GM18519 (cell line): ENCODE results near the gene LZTFL1.
A peak's percentile ranks its signal among the peaks of the same experiment; 100 is the strongest.

Source experiments
- ATAC-seq: cut with Tn5 transposase; IDR thresholded peaks from one replicate; pipeline ENCODE4 v1.9.1; 2021; ENCODE audit warnings: mild to moderate bottlenecking, moderate library complexity; ENCODE audit not compliant: unreplicated experiment, low FRiP score

LZTFL1 gene, protein sequence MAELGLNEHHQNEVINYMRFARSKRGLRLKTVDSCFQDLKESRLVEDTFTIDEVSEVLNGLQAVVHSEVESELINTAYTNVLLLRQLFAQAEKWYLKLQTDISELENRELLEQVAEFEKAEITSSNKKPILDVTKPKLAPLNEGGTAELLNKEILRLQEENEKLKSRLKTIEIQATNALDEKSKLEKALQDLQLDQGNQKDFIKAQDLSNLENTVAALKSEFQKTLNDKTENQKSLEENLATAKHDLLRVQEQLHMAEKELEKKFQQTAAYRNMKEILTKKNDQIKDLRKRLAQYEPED

DNA sequence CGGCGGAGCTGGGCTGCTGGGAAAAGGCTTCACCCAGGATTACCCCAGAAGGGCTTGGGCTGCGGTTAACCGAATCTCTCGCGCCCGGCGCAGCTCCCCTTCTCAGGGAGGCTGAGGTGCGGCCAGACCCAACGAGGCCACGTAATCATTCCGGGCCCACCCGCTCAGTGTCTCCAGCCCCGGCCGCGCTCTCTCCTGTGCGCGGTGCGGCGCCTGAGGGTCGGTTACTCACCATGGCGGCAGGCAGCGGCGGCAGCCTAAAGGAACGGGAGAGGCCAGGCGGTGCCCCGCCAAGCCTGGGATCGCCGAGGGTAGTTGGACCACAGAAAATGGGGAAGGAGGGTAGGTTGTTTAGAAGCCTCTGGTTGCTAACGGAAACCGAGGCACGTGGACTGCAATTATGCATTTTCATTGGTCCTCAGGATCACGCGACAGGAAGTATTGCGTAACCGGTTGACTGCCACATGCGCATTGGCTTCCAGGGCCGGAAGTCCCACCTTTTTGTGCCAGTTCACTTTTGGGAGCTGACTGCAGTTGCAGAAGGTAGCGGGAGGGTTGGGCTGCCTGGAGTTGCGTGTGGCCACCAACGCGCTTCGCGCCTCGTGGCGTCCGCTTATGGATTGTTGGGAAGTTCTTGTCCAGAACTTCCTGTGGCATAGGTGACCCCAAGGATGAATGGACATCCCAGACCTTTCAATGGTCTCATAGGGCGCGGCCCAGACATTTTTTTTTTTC is at the start of gene LZTFL1:
Gene LZTFL1 (minus strand): TSS at position 363 of the 735 bp plus-strand sequence. CDS start 128 bp downstream, at position 235.
- ATAC-seq = peak; percentile 80

DNA sequence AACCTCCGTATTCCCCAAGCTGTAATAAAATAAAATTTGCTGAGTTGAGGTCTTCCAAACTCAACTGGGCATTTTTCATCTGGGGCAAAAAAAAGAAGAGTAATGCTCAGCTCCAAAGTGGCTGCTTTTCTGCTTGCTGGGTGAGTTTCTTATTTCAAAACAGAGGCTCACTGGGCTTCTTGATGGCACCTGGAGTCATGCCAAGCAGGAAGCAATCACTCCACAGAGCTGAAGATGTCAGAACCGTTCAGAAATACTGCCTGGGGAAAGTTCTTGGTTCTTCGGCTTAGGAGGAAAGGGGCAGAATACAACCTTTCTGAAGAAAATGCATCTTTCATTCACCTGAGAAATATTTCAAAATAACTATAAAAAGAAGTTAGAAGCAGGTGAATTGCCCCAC is 48.5 kb upstream of the LZTFL1 start:
- ATAC-seq = no peak

DNA sequence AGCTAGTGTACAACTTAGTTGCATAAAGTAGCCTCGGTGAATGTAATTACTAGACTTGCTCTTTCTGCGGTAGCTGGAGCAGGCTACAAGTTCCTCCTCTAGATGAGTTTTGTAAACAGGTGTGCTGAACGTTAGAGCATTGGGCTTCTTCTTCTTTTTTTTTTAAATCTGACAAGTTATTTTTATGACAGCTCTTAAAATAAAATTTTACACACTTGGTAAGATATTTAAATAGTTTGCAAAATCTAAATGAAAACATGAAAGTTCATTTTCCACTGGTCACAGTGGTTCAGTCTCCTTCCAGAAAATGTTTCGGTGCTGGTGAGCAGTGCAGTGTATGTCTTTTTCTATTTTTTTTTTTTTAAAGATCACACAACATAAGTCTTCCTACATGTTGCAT is 47.4 kb upstream of the LZTFL1 start:
- ATAC-seq = no peak

DNA sequence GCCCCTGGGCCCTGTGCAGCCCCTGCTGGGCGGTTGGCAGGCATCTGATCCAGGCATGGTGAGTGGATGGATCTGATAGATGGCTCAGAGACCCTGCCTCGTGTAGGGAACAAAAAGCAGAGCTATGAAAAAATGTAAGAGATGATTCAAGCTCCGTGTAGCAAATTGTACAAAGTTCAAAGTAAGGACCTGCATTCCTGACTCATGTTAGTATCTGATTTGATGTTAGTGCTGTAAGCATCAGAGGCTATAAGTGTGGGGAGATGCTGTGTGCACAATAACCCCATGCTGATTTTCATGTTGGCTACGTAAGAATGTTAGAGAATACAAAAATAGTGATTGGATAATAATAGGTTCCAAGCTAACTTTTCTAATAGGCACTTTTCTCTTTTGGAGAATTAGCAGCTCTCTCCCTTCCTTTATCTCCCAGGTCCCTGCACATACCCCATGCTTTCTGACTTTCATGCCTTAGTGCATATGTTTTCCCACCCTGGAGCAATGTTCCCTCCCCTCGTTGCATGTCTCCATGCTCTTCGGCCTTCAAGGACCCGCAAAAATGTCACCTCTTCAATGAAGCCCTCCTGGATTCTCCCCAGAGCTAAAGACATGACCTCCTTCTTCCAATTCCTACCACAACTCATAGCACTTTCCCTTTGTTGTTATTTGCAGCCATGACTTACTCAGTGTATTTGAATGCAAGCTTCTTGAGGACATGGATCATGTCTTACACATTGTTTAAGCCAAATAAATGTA is 46.0 kb upstream of the LZTFL1 start:
- ATAC-seq = no peak

DNA sequence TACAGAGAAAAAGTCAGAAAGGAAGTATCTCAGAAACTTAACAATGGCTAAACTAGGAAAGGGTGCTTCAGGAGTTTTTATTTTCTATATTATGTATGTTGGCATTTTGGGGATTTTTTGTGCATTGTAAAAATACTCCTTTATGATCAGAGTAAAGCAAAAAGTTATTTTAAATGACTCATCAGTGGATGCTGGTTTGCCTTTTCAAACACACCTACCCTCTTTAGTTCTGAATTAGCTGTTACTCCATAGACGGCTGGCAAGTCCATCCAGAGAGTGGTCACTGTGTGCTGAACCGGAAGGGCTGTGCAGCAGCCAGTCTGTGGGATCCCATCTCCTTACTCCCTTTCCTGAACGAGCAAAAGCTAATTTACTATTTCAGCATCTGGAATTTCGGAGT is 45.4 kb upstream of the LZTFL1 start:
- ATAC-seq = no peak

DNA sequence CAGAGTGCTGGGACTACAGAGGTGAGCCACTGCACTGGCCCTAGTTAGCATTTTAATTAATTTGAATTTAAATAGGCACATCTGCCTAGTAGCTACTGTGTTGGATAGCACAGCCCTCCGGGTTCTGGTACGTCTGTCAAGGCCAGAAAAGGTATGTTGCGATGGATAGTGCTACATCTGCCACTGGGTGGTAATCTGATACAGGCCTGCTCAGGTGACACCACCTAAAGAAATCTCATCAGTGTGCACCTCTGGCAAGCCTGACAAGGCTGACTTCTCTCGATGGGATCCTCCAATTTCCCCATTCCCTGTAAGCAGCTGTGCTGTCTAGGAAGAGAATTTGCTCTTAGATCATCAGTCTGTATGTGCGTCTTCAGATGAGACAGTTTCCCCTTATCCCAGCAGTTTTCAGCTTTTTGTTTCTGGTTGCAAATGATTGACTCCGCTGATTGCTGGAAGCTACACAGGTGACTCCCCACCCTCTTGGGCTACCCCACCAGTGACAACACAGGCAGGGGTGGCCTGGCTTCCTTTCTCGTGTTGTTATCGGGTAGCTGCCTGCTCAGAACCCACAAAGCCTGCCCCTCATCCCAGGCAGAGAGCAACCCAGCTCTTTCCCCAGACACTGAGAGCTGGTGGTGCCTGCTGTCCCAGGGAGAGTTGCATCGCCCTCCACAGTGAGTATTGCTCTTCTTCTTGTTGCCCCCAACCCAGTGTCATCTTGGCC is 44.2 kb upstream of the LZTFL1 start, which contains the start of gene CCR9:
Gene CCR9 (plus strand): TSS at position 565 of the 727 bp plus-strand sequence. CDS start 8,391 bp downstream, outside the sequence.
- no peak for ATAC-seq

DNA sequence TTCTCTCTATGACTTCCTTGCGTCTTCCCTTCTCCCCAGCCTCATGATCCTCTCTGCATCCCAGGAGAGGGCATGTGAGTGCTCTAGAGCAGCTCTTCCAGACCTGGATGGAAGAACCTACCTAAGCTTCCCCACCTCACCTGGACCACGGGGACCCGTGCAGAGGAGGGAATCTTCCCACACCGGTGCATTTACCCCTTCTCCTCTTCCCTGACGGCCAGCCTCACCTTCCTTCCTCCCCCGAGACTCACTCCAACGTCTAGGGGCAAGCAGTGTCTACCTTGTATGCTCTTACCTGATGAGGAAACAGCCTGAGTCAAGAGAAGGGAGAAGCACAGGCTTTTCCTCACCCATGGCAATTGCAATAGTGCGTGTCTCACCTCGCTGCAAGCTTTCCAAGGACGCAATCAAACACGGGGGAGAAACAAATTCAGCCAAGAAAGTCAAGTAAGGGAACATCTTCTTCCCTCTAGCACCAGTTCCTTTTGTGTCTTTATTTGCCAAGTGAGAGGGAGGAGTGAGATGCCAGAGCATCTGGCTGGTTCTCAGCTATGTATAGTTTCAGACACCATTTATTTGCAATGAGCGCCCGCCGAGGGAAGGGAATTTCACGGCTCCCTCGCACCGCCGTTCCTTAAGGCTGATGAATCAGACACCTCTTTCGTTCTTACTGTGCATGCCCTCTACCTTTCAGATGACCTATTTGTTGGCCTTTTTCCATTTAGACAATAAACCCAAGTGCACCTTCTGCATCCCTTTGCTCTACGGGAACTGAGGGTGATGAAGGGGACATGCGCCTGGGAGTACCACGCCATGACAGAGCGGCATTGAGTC is 42.7 kb upstream of the LZTFL1 start:
- no peak for ATAC-seq

DNA sequence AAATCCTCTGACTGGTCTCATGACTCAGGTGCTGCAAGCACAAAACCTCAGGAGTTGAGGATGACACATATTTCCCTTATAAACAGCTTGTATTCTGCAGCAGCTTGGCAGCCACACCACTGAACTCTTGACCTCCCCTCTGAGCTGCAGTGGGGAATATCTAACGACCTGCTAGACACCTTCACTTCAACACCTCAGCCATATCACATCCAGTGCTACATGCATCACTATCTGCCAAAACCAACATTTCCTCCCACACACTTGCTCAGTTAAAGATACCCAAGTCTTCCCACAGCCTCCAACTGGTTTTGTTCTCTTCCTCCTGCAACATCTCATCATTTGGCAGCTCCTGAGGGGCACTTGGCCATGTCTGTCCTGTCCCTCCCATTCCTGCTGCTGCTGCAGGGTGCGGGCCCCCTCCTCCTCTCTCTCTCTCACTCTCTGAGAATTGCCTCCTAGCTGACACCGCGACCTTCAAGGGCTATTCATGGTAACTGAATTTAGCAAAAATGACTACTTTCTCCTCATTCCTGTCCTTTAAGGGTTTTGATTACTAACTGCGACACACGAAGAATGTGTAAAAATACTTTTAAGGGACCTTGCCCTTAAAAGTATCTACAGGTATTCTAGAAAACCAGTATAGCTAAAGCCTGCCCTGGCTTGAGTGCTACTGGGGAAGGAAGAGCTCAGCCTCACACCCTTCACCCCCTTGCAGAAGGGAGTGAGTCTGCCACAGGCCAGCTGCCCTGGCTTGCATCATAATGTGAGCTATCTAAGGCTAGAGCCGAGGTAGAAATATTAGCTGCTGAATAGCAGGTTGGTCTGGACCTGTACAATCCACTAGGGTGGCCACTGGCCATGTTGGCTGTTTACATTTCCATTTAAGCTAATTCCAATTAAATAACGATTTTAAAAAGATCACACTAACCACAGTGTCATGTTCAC is 39.4 kb upstream of the LZTFL1 start:
- no peak for ATAC-seq

DNA sequence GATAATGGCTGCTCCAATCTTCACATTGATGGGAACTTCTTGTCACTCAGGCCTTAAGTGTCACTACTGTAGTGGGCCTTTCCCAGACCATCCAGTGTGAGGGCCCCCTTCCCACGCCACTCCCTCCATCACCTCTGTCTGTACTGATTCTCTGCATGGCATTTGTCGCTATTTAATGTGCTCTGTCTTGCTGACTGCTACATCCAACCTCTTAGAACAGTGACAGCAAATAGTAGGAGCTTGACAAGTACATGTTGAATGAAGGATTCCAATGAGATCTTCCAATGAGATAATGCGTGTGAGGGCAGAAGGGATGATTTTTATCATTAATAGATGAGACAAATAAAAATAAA is 38.8 kb upstream of the LZTFL1 start:
- ATAC-seq = no peak

DNA sequence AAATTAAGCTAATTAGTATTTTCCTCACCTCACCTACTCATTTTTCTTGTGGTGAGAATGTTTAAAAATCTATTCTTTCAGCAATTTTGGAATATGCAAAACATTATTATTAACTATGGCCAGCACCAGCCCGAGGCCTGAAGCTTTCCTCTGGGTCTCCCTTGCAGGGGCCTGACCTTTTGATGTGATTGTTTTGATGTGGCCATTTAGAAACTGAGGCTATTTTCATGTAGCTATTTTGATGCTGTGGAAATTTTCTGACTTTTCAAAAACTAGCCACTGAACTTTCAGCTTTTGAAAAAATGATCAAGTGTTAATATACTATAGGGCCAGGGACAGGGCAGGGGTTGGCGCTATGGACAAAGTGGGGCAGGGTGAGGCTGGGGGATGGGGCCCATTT is 36.2 kb upstream of the LZTFL1 start:
- no peak for ATAC-seq

DNA sequence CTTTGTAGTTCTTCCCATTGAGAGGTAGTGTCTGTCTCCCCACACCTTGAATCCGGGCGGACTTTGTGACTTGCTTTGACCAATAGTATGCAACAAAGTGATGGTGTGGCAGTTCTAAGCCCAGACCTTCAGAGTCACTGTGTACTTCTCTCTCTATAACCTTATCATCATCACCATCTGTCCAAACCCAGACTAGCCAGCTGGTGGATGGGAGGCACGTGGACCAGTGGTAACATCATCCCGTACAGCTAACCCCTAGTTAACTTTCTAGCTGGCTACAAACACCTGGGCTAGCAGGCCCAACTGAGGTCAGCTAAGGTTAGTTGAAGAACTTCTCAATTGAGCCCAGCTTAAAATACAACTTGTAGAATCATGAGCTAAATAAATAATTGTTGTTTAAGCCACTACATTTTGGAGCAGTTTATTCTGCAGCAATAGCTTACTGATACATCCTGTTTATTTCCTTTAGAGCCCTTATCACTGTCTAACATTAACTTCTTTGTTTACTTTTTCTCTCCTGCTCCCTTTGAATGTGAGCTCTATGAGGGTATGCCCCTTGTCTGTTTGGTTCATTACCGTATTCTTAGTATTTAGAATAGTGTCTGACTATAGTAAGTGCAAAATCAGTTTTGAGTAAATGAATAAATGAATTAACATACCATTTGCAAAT is 32.9 kb upstream of the LZTFL1 start:
- no peak for ATAC-seq

DNA sequence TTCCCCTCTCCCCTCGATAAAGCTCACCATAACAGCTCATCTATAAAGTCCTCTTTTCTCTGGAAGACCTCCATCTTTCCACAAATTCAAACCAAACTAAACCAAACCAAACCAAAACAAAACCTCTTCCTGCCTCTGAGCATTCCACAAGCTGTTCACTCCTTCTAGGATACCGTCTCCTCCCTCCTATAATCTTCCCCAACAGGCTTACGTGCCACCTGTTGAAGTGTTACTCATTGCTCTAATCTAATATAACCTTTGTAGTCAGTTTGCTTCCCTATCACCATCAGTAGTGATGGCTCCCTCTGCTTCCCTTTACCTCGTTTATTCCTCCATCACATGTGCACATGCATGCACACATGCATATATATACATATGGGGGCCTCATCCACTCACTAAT is 31.7 kb upstream of the LZTFL1 start:
- no peak for ATAC-seq

DNA sequence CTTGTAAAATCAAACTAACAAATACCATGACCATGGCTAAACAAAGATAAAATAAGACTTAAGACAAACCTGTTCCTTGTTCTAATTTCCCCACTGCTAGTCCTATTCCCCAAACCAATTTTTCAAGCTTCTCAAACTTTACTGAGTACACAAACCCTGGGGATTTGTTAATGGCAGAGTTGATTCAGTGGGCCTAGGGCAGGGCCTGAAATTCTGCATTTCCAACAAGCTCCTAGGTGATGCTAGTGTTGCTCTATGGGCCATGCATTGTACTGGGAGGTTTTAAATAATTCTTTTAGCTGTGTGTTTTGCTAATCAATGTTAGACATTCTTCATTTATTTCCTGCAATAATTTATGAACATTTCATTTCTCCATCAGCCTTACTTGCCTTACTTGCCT is 31.1 kb upstream of the LZTFL1 start:
- ATAC-seq = no peak

DNA sequence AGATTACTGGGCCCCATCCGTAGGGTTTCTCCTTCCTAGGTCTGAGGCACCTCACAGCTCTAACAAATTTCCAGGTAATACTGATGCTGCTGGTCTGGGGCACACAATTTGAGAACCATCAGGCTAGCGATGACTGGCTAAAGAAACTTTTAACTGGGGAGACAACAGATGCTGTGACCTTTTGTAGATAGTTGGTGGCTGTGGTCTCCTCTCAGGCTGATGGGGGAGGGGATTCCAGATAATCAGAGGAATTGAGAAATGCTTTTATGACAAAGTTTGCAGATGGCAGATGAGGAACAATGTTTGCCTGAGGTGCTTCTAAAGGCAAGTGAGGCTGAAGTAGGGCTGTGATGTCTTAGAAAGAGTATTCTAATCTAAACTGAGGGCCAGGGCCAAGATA is 30.6 kb upstream of the LZTFL1 start:
- no peak for ATAC-seq

DNA sequence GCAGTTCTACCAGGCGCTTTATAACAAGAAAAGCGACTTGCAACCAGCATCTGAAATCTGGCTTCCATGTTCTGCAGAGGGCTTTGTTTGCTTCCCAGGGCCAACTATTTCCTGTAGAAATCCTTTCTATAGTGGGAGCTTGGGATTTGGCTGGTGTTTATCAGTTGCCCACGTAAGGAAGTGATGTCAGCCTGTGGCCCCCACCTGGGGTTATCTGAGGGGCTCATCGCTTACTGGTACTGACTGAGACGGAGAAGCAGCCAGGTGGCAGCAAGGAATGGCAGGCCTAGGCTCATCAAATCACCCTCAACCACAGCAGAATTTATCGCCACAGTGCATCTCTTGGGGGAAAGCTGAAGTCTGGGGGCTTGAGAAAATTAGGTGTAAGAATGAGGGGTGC is 29.9 kb upstream of the LZTFL1 start:
- no peak for ATAC-seq

DNA sequence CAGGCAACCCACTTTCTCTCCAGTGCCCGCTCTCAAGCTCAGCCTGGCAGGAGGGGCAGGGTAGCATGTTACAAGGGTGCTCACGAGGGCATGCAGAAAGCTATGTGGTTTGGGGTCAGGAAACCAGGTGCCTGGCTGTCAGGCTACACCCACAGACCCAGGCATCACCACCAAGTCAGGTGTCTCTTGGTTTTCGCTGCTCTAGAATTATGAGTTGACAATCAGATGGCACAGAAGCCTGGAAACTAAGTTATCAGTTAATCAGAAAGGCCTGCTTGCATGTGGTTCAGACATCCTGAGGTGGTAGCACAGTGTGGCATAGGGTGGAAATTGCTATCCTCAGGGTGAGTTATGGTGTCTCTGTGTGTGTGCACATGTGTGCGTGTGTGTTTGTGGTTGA is 28.2 kb upstream of the LZTFL1 start:
- ATAC-seq = no peak

DNA sequence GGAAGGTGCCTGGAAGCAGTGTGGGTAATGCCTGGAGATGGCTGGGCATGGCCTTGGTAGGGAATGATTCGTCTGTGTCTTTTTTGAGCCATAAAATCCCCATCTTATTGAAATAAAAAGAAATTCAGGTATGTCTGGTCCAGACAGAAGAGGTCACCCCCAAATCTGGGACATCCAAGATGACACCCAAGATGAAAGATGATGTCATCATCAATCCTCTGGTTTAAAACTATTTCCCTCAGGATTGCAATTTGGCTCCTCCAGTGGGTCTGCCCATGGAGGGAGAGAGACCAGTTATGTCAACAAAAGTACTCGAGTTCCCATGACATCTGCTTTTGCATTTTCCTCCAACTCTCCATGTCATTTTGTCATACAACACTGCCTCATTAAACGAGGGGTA is 27.7 kb upstream of the LZTFL1 start:
- ATAC-seq = no peak

DNA sequence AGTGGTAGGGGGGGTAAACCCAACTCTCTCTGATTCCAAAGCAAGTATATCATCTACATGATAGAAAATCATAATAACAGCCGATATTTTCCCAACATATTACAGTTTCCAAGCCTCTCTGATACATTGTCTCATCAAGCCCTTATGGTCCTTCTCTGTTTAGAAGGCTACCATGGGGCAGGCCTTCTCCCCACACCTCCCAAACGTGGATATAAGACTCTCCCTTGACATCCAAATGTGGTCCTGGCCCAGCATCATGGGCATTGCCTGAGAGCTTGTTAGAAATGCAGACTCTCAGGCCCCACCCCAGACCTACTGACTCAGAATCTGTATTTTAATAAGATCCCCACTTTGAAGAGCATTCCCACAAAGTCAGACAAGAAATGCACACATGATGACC is 26.7 kb upstream of the LZTFL1 start:
- no peak for ATAC-seq
